ENCODE measurements around the gene LAGE3.
"Not testable (repeated sequence)": the region's sequence is repeated elsewhere in the genome, so short reads cannot be mapped to it uniquely, and the experiment has no call there.

The LAGE3 gene

DNA sequence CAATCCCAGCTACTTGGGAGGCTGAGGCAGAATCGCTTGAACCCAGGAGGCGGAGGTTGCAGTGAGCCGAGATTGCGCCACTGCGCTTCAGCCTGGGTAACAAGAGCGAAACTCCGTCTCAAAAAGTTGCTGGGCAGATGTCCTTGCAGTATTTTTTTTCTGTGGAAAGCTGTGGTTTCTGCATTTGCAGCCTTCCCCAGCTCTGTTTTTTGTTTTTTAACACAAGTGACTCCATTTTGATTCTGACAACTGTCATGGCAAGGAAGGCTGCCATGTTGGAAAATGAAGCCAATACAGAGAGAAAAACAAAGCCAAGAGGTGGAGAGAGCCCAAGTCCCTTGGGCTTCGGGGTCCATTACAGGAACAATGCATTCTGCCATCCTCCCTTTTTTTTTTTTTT, 23.0 kb upstream of the LAGE3 start:
- no peak for DNase-seq (ENCODE audit: low read depth)

DNA sequence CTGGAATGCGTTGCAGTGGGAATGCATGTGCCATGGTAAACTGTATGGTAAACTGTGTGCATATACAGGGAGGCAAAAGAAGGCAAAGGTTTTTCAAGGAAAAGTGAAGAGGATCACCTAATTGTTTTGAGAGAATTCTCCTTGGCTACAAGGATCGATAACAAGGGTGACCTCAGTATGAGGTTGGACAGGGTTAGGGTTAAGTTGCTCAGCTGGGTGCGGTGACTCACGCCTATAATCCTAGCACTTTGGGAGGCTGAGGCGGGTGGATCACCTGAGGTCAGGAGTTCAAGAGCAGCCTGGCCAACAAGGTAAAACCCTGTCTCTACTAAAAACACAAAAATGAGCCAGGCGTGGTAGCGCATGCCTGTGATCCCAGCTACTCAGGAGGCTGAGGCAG, 22.3 kb upstream of the LAGE3 start:
- DNase-seq (ENCODE audit: low read depth), result not testable (repeated sequence)

DNA sequence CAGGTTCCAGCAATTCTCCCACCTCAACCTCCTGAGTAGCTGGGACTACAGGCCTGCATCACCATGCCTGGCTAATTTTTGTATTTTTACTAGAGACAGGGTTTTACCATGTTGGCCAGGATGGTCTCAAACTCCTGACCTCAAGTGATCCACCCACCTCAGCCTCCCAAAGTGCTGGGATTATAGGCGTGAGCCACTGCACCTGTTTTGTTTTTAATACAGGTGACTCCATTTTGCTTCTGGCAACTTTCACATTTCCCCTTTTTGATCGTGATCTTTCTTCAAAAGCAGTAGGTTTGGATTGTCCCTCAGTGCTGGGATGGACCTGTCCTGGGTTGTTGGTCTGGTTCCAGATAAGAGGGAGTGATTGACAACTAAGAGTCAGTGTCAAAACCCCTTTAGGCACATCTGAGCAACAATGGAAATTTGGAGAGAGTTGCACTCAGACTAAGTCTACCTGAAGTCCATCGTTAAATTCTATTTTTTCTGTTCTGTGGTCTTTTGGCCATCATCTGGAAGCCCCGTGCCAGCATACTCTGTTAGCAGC, 17.6 kb upstream of the LAGE3 start:
- DNase-seq (ENCODE audit: low read depth), result not testable (repeated sequence)

DNA sequence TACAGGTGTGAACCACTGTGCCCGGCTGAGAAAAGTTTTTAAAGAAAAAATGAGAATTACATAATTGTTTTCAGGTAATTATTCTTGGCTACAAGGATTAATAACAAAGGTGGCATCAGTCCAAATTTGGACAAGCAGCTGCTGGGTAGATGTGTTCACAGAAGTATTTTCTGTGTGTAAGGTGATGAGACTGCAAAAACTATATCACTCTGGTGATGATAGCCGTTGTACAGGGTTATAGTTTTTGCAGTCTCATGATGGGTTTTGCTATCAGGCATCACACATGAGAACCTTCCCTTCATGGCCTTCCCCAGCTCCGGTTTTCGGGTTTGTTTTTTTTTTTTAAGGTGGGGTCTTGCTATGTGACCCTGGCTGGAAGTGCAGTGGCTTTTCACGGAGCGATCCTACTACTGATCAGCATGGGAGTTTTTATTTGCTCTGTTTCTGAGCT, 16.4 kb upstream of the LAGE3 start:
- DNase-seq (ENCODE audit: low read depth), result no peak

DNA sequence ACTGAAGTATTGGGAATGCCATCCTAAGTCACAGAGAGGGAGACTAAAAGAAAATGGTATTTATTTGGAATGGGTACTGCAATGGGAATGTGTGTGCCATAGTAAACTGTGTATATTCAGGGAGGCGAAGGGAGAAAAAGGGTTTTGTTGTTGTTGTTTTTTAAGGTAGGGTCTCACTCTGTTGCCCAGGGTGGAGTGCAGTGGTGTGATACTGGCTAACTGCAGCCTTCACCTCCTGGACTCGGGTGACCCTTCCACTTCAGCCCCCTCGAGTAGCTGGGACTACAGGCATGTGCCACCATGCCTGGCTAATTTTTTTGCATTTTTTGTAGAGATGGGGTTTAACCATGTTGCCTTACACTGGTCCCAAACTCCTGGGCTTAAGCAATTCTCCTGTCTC, 15.6 kb upstream of the LAGE3 start:
- DNase-seq (ENCODE audit: low read depth), result no peak

DNA sequence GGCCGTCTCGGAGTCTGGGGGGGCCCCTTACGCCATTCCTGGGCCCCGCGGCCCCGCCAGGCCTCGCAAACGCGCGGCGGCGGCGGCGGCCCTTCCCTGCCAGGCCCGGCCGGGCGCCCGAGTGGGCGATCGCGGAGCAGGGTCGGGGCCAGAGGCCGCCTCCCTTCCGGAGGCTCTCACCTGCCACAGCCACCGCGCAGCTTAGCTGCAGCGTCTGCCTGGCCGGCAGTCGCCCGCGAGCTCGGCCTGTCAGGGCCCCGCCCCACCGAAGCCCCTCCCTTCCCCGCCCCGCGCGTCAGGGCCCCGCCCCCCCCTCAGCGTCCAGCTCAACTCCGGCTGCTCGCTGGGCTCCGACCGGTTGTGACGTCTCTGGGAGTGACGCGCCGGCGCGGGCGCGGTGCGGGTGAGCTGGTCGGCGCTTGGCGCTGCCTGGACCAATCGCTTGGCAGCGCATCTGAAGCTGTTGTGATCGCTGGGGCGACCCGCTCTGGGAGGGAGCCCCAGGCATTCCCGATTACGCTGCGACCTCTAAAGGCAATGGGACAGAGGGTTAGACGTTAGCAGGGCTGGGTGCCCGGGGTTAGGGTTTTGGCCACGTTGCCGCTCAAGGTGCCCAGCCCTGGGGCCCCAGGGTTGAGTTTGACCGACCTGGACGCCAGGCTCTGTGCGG, 11.5 kb upstream of the LAGE3 start, which contains the start of gene SLC10A3:
Gene SLC10A3, minus strand, starts transcription at position 216 of the 670 bp plus-strand sequence. CDS start 1,689 bp downstream, outside the sequence.
- DNase-seq (ENCODE audit: low read depth), result peak; percentile 82

DNA sequence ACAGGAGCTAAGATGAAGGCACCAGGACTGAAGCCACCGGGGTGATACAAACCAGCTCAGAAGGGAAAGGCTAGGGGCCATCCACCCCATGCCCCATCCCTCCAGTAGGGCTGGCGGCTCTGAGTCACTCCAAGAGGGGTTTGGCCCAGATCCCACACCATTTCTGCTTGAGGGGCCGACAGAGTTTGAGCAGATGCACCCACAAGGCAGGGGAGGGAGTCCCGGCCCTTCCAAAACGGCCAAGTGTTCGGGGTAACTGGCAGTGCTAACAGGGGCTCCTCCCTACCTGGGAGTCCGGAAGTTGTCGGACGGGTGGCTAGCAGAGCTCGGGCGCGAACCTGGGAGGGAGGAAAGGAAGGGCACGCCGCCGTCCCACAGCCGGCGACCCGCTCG, 10.9 kb upstream of the LAGE3 start:
- peak; percentile 10 for DNase-seq (ENCODE audit: low read depth)

DNA sequence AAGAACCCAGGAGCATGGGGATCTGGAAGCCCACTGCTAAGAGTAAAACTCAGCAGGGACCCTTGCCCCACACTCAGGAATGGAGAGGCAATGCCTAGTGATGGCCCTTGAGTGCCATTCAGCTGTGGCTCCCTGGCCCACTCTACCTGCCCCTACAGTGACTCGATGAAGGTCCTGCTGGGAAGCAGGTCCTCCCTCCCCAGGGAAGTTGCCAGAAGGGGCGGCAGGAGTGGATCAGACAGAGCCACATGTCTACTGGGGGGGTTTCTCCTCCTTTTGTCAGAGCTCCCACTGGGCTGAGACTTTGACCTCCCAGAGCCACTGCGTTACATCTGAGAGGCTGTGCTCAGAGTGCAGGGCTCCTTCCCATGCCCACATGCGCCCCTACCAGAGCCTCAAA, 10.1 kb upstream of the LAGE3 start:
- DNase-seq (ENCODE audit: low read depth), result no peak

DNA sequence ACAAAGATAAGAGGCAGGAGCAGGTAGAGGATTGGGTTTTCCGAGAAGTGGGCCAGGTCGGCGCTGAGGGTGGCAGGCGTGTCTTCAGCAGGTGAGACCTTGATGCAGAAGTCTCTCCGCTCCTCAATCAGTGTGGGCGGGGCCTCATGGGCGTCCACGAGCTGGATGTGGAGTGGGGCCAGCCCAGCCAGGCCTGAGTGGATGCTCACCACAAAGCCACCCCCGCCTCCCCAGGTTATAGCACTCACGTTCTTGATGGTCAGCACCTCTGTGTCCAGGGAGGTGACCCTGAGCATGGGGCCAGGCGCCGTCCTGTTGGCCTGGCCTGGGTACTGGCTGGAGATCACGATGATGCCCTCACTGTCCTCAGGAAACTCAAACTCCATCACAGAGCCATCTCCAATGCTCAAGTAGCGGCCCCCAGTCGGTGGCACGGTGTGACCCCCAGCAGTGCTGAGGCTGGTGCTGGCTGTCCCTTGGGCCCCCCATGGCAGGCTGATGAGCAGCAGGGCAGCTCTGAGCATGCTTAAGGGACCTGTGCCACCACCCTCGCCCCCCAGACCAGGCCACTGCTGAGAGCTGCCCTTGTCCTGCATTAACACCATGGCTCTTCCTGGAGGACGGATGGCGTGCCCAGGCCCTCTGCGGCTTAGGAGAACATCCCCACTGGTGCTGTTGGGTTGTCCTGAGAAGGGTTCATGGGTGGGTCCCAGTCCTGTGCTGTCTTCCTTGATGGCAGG, 9.4 kb upstream of the LAGE3 start:
- no peak for DNase-seq (ENCODE audit: low read depth)

DNA sequence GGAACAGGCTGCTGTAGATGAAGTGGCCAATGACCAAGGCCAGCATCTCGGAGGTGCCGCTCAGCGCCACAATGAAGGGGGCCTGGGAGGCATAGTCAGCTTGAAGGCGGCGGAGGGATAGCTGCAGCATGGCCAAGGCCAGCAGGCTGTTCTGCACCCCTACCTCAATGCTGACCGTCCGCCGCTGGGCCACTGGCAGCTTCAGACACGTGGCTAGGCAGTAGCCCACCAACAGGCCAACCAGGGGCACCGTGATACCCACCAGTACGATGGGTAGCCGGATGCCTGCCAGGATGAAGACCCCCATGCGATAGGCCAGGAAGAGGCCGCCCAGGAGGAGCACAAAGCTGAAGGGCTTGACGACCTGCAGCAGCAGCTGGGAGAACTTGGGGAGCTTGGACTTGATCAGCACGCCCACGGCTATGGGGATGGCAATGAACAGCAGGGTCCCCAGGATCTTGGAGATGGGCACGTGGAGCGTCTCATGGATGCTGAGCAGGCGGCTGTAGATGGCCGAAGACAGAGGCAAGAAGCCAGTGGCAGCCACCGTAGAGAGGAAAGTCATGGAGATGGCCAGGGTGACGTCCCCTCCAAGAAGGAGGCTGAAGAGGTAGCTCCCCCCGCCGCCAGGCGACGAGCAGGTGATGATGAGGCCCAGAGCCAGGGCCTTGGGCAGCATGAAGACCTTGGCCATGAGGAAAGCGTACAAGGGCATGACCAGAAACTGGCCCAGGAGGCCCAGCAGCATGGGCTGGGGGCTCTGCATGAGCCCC, 8.6 kb upstream of the LAGE3 start:
- DNase-seq (ENCODE audit: low read depth), result no peak

DNA sequence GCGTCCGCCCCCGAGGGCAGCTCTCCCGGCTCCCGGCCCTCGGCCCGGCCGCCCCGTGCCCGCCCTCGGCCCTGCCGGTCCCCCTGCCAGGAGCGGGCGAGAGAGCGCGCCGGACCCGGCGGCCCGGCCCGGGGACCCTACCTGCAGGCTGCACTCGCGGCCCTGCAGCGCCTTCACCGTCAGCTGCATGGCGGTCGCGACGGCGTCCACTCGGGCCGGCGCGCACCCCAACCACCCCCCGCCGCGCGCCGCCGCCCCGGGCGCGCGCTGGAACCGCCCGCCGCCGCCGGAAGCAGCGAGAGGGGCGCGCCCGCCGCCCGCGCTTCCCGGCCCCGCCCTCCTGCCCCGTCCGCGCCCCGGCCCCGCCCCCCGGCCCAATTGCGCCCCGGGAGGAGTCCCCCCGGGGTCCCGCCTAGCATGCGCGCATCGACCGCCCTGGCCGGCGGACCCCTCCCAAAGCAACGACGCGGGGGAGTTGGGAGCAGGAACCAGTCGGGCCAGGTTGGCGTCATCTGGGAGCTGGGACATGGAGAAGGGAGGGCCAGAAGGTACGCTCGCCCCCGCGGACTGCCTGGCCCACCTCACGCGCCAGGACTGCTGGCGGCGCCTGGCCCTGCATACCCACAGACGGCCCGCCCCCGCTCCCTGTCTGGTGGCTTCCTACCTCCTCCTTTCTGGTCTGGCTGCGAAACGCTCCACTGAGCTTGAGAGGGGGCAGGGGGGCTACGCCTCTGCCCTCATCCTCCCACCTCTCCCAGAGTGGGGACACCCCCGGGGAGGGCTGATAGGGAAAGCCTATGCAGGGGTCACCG, 7.5 kb upstream of the LAGE3 start, which contains the start of gene UBL4A:
Gene UBL4A, minus strand, starts transcription at position 220 of the 812 bp plus-strand sequence. Its CDS starts 31 bp downstream, at position 189.
- DNase-seq (ENCODE audit: low read depth), result peak; percentile 48

DNA sequence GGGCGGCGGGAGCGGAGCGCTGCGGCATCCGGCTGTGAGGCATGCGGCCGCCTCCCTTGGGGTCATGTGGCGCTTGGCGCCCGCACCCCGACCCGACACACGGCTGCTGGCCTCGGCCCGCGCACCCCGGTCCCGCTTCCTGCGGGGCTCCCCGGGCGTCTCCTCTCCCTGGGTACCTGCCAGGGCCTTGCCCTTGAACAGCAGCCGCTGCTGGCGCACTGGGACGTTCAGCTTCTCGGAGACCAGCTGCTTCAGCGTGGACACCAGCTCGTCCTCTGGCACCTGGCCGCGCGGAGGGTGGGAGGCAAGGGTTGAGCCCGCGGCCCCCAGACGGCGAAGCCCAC, 6.9 kb upstream of the LAGE3 start:
- DNase-seq (ENCODE audit: low read depth), result no peak

DNA sequence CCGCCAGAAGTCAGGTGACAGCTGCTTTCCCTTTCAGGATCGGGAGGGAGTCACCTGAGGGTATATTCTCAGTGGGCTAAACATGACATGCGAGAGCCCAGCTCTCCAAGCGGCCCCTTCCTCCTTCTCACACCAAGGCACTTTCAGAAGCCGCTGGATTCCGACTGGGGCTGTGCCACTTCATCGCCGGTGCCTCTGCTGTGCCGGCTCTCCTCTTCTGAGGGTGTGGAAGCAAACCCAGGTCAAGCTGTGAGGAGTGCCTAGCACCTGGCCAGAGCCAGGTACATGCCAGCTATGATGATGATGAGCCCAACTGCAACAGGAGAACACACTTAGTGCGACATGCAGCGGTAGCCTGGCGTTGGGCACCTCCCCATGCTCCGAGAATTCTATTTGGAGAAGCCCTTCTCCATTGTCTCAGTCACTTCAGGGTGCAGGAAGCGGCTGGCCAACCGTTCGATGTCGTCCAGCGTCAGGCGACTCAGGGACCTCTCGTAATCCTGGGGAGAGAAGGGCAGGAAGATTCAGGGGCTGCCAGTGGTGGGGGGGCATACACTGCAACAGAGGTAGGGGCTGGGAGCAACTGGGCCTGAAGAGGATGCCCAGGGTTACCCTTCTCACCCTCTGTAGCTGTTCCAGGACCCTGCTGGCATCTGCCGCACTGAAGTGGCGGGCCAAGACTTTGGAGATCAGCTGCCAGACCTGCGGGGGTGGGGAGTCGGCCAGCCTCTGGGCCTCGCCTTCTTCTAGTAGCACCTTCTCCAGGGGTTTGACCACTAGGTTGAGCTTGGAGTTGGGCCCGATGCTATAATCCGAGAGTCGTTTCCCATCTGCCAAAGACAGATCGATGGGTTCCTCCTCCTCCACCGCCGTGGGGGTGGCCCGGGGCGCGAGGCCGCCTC, 6.3 kb upstream of the LAGE3 start:
- DNase-seq (ENCODE audit: low read depth), result no peak

DNA sequence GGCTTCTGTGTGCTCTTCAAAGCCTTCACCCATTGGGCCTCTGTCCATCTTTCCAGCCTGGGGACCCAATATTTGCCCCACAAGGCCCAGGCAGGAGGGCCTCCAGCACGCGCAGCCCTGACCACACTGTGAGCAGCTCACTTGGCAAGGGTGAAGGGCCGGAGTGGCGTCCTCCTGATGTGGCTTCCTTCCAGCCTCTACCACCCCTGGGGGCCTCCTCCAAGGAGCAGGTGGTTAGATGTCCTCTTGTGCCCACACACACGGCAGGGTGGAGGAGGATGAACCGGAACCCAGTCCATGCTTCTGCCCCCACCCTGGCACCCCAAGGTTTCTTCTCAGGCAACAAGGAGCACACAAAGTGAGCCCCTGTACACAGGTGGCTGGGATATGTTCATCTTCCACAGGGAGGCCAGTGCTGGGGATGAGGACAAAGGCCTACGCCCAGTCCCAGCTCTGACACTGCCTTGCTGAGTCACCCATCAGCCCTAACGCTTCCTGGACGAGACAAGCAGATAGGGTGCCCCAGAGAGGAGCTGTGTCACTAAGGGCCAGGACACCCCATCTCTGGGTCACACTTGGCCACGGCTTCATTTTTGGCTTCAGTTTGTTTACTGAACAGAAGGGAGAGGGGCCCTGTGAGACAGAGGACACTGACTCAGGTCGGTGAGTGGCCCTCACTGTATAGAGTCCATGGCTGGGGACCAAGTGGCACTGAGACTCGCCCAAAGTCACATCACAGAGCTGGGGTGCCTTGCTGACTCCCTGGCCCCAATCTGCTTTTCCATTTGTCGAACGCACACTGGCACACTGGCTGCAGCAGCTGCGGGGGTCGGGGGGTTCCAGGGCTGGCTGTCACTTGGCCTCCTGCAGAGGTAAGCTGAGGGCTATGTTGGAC, 5.4 kb upstream of the LAGE3 start:
- DNase-seq (ENCODE audit: low read depth), result no peak

DNA sequence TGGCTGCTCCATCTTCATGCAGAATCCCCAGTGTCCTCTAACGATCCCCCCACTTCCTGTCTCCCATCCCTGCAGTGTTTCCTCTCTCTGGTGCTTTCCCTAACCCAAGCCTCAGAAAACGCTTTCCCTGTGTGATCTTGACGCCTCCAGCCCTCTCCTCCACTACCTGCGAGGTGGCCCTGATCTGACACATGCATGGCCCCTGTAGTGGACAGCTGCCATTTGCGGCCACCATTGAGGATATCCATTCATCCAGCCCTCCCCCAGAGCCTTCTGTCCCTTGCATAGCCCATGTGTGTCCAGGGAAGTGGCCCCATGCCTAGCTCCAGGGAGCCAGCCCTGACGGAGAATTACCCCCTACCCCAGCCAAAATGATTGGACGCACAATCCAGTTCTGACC, 4.2 kb upstream of the LAGE3 start:
- DNase-seq (ENCODE audit: low read depth), result no peak

DNA sequence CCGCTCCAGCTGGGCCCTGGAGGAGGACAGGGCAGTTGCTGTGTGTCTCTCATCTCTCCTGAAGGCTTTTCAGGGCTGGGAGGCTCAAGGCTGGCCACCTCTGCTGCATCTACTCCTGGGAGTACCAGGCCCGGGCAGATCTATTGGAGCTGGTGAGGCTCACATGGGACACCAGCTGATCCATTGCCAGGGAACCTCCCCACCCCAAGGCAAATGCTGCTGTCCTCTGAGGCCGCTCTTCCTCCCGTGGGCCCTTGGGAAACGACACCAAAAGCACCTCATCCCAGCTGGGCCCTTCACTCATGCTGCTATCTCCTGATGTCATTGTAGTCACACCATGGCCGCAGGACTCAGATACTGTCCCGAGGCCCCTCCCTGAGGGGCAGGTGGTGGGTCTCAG, 3.7 kb upstream of the LAGE3 start:
- no peak for DNase-seq (ENCODE audit: low read depth)

DNA sequence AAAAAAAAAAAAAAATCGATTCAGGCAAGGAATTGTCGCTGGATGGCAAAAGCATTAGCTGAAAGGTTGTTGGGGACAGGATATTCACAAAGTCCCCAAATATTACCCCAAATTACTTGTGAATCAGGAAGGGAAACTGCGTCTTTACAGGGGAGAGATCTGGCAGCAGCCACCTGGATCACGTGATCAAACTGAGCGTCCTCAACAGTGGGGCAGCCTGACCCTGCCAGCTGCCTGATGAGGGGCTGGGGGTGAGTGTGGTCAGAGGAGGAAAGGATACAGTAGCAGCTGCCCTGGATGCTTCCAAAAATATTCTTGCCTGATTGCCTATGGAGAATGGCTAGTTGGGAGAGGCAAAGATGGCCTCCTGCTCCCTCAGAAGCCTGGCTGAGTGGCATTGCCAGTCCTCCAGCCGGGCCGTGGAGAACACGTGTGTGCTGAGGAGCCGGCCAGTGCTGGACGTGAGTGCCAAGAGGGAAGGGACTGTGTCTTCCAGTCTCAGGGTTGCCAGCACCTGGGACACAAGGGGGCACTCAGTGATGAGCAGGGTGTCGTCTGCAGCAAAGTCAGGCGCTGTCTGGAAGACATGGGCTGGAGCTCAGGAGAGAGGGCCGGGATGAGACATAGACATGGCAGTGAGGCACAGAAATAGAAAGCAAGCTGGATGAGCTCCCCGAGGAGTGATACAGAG, 3.0 kb upstream of the LAGE3 start:
- DNase-seq (ENCODE audit: low read depth), result no peak

DNA sequence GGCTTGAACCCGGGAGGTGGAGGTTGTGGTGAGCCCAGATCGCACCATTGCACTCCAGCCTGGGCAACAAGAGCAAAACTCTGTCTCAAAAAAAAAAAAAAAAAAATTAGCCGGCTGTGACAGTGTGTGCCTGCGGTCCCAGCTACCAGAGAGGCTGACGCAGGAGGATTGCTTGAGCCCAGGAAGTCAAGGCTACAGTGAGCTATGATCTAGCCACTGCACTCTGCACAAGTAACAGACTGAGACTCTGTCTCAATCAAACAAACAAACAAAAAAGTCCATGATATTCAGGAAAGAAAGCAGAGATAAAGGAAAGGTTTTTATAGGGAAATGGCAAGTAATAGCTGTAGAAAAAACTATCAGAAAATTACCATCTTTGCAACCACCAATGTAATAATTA, 2.1 kb upstream of the LAGE3 start:
- no peak for DNase-seq (ENCODE audit: low read depth)

DNA sequence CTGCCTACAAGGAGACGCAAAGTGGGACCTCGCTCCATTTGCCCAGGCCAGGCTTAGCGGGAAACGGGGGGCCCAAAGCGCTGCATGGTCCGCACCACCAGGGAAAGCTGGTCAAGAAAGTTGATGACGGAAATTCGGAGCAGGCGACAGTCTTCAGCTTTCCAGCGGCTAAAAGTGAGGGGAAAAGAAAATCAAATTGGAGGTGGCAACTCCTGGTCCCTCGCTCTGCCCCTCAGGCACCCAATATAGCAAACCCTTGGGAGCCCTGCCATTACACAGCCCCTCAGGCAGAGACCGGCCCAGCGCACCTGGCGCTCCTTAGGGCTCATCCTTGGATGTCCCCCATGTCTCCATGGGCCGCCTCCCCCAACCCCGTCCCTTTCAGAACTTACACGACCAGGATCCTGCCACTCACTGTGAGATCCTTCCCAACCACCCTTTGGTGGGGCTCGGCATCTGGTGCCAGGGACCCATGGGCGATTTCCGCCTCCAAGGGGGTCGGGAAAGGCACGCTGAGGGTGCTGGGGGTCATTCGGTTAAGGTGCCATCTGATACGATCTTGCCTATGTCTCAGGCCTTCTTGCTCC, 1.1 kb downstream of the LAGE3 start:
- DNase-seq (ENCODE audit: low read depth), result no peak
